Stimulated activated CD4-positive, alpha-beta T cell treated with anti-CD3 and anti-CD28 coated beads, Interleukin-4, amount 100 ng/mL, for 4 hours (primary cell): ENCODE measurements around the gene MRPS24.

ENCODE experiments used
- DNase-seq, 2 experiments: peaks; one replicate each; pipeline ENCODE4 v3.0.0-alpha.2; 2020

Gene MRPS24

DNA sequence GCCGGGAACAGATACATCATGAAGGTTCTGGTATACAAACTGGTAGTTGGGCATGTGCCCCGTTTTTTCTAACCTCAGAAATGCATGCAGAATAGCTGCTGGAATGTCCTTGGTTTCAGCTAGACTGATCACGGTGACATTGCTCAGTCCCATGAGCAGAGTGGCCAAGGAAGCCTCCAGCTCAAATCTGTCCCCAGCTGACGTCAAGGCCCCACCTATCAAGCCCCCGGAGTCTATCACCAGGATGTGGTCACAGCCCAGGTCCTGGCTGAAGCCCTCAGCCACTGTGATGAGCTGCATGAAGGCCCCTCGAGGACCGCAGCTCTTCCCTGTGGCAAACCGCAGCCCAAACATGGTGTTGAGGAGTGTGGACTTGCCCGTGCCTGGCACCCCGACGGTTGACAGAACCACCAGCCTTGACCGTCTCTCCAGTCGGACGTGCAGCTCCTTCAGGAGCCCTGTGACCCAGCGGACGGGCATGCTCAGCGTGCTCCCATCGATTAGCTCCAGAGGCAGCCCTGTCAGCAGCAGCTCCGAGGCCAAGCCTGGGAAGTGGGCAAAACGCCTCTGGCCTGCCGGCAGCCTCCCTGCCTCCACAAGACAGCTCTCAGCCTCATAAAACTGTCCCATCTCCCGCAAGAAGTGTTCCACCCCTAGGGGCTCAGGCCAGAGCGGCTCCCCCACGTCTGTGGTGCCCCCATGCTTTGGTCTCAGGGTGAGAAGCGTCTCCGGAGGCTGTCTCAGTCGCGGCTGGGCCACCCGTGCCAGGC is 7.8 kb upstream of the MRPS24 start:
- DNase-seq: no peak

DNA sequence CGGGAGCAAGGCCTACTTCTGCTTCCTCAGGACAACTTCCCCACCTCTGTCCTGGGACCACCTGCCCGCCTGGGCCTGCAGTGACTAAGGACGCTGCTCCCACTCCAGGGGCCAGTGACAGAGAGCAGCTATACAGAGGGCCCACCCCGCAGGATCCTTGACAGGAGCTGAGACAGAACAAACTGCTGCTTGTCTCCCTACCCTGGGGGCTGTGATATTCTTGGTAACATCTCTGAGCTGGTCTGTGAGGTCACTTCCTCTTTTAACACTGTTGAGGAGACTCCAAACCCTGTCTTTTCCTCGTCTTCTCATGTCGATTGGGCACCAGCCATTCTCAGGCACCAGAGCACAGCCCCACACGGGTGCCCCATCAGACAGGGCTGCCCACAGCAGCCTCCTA is 6.9 kb upstream of the MRPS24 start:
- no peak for DNase-seq

DNA sequence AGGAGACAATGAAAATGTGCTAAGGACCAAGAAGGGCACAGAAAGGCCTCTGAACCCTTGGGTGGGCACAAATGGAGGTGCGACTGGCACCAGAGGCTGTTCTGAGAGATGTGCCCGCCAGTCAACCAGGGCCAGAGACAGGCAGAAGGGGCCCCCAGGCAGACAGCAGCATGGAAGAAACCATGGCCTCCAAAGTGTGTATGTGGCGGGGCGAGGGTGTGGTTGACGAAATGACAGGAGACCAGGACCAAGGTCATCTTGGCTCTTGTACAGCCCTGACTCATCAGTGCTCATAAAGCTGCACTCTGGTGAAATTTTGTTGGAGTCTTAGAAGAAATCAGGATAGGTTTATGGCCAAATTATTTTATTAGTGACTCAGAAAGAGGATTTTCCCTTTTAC is 4.0 kb upstream of the MRPS24 start:
- no peak for DNase-seq

DNA sequence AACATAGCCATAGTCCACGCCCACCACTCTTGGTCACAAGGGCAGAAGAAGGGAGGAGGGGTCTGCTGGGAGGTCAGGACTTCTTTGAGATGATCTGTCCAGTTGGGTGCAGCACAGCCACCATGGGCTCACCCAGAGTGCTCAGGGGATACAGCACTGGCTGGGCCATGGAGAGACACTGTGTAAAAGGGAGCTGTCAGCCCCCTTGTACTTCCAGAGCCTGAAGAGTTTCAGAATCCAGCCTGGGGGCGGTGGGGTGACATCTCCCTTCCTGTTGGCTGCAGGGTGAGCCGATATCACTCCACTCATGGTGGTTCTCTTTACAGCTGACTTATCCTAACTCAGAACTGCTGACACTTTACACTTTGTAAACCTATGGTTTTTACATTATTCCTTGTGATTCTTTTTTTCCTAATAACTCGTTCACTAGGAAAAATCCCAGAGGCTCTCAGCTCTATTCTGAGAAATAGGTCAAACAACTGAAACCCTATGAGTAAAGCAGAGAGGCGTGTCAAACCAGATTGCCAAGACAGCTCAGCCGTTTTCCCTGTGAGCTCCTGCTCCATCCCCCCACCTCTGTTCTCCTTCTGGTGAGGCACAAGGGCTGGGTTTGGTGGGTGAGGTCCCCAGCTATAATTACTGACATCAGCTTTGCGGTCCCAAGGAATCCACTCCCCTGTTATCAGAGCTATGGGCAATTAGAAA is 3.2 kb upstream of the MRPS24 start:
- DNase-seq: no peak

DNA sequence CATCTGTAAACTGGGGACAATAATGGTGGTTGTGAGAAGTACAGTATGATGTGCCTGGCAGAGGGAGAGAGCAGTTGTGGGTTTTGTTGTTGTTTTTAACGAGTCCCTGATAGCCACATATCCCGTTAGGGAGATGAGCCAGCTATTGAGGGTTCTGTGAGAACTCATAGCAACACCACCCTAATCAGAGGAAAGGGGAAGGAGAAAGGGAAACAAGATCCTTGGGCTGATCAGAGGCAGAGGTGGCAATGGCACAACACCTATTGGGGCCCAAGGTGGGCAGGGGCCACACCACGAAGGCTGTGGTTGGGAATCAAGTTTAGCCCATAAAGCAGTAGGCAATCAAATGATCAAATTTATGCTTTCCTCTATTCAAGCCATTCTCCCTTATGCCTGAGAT is 1.7 kb upstream of the MRPS24 start:
- no peak for DNase-seq

DNA sequence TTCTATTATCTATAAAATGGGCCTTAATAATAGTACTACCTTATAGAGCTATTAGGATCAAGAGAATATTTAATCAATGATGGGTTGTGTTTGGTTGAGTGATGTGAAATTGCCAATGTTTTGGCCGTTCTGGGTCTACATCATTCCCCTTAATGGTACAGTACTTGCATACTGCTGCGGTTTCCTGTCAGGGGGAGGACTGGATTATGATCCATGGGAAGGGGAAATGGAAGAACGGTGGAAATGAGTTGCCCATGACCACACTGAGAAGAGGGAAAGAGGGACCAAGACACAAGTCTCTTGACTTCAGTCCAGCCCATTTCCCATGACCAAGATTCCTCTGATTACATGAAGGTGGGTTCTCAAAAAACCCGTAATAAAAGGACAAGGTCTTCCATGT is 999 bp upstream of the MRPS24 start:
- no peak for DNase-seq

DNA sequence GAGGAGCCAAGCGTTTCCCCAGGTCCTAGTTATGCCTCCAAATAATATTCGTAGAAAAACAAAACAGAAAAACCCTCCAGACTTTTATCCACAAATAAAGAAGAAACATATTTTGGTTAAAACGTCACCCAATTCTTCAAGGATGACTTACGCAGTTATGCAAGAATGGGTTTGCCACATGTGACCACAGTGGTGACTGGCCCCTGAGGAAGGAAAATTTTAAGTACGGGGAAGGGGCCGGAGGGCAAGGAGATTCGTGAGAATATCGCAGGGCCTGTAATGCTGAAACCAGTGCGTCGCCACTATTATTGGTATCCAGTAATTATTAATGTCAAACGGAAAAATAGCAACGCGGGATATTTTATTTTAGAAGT is 537 bp upstream of the MRPS24 start:
- no peak for DNase-seq

DNA sequence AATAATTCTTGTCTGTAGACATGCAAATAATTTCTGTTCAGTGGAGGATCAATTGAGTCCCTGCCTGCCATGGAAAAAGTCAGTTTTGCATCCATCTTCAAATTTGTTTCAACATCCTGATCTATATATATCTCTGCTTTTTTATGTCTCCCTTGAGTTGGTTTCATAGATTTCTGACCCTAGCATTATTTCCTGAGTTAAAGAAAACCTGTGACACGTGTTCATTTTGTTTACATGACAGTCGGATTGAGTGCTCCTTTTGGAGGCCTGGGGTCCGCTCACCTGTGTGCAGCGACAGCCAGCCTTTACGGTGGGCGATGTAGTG is 674 bp downstream of the MRPS24 start:
- no peak for DNase-seq

DNA sequence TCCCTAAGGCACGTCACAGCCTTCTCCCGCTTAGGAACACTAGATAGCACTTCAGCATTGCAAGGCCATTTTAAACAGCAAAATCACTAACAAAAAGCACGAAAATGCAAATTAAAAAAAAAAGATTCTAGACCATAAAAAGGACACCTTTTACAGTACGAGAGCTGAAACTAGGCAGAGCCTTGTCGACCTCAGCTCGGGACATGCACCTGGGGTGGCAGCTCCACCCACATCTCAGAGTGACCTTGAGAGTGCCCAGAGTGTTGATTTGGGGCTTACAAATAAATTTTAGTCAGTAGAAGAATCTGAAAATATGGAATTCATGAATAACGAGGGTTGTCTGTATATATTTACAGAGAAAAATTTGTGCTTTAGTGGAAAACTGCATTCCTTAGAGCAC is 1.1 kb downstream of the MRPS24 start:
- DNase-seq: no peak

DNA sequence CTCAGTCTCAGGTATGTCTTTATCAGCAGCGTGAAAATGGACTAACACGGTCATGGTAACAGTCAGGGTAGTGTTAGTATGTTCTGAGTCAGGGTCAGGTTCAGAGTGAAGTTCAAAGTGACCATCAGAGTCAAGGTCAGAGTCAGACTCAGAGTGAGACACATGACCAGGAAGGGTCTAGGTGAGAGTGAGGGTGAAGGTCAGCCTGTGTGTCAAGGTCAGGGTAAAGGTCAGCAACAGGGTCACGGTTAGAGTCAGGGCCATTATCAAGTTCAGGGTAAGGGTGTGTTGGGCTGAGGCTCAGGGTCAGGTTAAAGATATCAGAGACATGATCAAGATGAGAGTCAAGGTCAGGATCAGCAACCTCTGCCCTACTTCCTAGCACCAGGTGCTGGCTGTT is 4.0 kb downstream of the MRPS24 start:
- DNase-seq: no peak

DNA sequence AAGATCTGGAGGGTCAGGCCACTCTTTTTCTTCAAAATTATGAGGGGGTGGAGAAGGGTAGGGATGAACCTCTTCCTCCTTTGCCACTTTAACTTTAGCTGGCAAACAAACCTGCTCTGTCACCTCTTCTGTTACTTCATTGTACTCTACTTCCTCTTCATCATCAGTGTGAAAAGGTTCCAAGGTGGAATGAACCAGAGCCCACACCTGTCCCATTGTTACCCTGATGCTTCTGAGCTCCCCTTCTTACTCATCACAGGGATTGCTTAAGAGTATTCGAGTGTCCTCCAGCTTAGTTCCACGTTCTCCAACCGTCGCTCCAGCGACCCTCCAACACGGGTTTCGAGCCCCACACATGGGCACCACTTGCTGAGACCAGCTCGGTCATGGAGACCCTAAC is 5.2 kb downstream of the MRPS24 start:
- no peak for DNase-seq

DNA sequence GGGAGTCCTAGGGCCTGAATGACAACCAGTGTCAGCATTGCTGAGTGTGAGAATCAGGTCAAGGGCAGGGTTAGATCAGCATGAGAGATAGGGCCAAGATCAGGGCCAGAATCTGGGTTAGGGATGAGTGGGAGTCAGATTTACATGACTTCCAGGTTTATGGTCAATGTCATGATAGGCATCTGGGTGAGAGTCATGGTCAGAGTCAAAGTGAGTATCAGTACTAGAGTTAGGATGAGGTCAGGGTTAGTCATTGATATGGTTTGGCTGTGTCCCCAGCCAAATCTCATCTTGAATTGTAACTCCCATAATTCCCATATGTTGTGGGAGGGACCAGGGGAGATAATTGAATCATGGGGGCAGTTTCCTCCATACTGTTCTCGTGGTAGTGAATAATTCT is 12.3 kb downstream of the MRPS24 start:
- no peak for DNase-seq

DNA sequence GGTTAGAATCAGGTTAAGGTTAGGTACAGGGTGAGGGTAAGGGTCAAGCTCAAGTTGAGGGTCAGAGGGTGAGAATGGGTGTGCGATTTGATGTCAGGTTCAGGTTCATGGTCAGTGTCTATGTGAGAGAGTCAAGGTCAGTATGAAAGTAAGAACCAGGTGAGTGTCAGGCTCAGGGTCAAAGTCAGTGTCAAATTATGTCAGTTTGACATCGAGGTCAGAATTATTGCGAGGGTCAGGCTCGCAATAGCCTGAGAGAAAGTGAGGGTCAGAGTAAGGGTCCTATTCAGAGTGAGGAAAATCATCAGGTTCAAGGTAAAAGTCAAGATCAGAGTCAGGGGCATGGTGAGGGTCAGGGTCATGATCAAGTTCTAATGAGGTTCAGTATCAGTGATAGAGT is 13.0 kb downstream of the MRPS24 start:
- DNase-seq: no peak

DNA sequence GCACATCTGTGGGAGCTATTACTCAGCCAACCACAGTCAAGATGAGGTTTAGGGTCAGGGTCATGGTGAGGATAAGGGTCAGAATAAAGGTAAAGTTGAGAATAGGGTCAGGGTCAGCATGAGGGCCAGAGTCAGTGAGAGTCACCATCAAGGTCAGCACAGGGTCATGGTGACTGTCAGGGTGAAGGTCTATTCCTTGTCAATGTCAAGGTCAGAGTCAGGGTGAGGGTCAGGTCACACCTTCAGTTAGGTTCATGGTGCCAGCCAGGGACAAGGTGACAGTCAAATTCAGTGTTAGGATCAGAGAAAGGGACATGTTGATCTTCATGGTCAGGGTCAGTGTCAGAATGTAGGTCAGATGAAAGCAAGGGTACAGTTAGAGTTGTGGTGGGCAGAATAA is 14.1 kb downstream of the MRPS24 start:
- DNase-seq: no peak

DNA sequence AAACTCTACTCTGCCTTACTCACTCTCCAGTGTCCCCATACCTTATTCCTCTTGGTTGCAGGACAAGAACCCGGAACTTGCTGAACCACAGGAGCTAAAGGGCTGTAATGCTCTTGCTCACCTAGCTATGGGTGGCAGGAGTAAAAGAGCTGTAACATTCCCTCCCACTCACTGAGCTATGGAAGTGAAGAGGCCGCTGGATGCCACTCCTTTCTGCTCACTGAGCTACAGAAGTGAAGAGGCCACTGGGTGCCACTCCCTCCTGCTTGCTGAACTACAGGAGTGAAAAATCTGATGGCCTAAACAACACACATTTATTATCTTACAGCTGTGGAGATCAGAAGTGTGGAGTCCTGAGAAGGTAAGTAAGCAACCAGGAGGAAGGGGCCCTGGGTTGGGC is 17.5 kb downstream of the MRPS24 start:
- DNase-seq: no peak

DNA sequence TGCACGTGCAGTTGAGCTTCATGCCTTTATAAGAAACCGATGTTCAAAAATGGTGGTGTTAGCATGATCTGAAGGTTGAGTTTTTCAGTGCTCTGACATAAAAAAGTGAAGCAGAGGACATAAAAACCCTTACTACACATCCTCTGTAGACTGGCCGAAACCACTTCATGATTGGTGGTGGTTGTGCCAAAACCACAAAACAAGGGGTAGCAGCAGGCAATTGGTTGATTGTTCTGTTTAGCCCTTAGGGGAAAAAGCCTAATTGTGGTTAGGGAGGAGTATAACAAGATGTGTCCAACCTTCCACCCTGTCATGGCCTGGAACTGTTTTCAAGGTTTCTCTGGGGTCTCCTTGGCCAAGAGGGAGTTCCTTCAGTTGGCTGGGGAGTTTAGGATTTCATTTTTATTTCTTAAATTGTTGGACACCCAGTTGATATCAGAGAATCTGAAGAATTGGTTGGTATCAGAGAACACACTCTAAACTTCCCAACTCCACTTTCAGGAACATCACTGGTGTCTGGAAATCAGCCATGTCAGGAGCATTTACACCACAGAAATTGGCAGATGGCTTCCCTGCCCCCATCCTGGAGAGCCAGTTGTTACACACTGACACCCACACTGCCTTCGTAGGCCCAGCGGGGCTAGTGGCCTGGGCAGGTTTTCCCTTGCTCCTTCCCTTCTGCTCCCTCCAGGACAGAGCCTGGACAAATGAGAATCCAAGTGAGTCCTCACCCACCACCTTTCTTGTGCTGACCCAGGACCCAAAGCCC is 18.8 kb downstream of the MRPS24 start:
- no peak for DNase-seq

DNA sequence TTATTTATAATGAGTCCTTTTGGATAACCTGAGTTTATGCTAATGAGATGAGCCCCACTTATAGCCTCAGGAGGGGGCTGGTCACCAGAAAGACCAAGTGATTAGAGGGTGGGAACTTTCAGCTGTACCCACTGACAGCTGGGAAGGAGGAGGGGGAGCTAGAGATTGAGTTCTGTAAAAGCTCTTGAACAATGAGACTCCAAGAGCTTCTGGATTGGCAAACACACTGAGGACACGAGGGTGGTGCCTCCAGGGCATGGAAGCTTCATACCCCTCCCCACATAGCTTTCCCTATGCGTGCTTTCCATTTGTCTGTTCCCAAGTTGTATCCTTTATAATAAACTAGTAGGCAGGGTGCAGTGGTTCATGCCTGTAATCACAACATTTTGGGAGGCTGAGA is 20.3 kb downstream of the MRPS24 start:
- DNase-seq: no peak

DNA sequence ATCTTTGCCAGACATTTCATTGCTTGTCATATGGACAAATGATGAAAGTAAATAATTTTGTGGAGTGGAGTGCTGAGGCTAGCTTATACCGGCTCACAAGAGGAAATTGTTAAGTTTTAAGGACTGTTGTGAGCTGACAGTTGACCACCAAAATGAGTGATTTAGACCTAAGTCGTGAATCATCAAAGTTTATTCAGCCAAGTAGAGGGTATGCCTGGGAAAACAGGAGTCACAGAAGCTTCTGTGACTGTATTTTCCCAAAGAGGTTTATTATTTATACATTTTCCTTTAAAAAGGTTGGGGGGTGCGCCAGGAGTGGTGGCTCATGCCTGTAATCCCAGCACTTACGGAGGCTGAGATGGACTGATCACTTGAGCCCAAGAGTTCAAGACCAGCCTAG is 21.8 kb downstream of the MRPS24 start:
- no peak for DNase-seq

DNA sequence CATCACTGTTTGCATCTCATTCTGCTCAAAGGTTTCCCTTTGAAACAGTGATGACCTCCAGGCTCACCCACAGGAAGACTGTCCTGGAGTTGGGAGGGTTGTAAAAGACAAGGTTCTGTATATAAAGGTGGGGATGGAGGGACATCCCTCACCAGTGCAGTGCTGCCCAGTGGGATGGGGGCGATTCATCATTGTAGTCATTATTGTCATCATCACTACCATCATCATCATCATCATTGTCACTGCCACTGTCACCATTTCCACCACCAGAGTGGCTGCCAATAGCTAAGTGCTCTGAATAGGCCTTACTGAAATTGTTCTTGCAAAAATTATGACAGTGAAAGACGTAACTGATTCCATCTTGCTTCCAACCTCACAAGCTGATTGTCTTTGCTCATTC is 24.7 kb downstream of the MRPS24 start:
- DNase-seq: no peak

DNA sequence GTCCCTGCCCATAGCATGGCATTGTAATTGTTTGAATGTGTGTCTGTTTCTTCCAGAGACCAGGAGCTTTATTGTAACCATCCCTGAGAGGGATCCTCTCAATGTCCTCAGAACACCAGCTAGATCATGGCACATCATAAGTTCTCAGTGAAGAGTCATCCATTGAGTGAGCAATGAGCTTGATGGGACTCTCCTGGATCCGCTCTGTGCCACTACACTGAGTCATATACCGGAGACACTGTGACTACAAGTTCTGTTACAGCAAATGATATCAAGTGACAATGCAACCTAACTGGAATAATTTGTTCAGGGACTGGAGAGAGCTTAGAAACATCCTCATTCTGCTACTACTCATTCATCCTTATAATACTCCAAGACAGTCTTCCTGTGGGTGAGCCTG is 25.1 kb downstream of the MRPS24 start:
- DNase-seq: no peak

DNA sequence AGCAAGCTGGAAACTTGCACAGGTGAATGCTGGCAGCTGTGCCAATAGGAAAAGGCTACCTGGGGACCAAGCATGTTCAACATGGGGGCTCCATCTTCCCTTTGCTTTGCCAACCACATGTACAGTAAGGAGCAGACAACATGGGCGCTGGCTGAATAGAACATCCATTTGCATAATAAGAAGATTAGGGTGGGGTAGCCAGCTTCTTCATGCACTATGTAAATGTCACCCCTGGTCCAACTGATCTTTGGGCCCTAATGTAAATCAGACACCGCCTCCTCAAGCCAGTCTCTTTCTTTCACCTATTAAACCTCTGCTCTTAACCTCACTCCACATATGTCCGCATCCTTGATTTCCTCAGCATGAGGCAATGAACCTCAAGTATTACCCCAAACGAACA is 26.0 kb downstream of the MRPS24 start:
- no peak for DNase-seq

DNA sequence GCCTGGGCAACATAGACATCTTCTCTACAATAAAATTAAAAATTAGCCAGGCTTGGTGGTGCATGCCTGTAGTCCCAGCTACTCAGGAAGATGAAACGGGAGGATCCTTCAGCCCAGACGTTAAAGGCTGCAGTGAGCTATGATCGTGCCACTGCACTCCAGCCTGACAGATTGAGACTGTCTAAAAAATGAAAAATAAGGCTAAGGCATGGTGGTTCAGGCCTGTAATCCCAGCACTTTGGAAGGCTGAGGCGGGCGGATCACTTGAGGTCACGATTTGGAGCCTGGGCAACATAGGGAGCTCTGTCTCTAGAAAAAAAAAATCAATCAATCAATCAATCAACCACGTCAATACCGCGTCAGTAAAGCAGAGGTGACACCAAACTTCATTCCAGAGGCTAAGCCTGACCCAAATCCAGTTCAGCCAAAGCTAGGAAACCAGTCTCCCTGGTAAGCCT is 31.1 kb downstream of the MRPS24 start:
- no peak for DNase-seq

DNA sequence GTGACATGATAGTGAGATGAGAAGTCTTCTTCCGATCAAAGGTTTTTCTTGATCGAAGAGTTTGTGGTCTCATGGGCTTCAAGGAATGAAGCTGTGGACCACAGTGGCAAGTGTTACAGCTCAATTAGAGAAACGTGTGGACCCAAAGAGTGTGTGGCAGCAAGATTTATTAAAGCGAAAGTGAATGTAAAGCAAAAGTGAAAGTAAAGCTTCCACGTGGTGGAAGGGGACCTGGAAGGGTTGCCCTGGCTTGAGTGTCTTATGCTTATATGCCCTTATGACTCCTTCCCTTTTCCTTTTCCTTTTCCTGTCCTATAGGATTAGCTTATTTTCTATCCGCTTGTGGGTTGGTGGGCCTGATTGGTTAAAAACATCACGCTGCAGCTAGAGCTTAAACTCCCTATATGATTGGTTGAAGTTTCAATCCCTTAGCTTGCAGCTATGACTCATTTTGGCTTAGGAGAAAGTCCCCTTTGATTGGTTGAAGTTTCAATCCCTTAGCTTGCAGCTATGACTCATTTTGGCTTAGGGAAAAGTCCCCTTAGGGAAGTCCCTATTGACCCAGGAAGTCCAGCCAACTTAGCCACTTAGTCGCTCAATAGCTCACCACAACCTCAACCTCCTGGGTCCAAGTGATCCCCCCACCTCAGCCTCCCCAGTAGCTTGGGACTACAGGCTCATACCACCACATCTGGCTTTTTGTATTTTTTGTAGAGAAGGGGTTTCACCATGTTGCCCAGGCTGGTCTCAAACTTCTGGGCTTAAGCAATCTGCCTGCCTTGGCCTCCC is 34.7 kb downstream of the MRPS24 start:
- peak; percentile 16 to 45 for DNase-seq
